ENCODE measurements around the gene CRY2.

The CRY2 gene

GRCh38 chr11:45917286-45917622 lies 70.0 kb downstream of the CRY2 start:
- no peak for DNase-seq (ENCODE audit: low read depth in 4 of 4, low spot score in 1 of 4)

GRCh38 chr11:45917623-45918330 lies 70.5 kb downstream of the CRY2 start, which contains the start of gene PEX16:
PEX16 (minus strand) TSS chr11:45917877; CDS start chr11:45917811, 66 bp downstream.
- peak; percentile 71 to 90 (median 82) for DNase-seq (ENCODE audit: low read depth in 4 of 4, low spot score in 1 of 4)

- peak in 3 of 4 experiments; percentile 30 to 57 (median 48) for DNase-seq (ENCODE audit: low read depth in 4 of 4, low spot score in 1 of 4)
These were observed 71.2 kb downstream of the CRY2 start for GRCh38 chr11:45918331-45918941.

- DNase-seq (ENCODE audit: low read depth in 4 of 4, low spot score in 1 of 4): no peak
These were observed 71.8 kb downstream of the CRY2 start for GRCh38 chr11:45918962-45919675.

GRCh38 chr11:45919806-45920530 lies 72.7 kb downstream of the CRY2 start:
- DNase-seq (ENCODE audit: low read depth in 4 of 4, low spot score in 1 of 4): no peak

GRCh38 chr11:45920531-45921477 lies 73.5 kb downstream of the CRY2 start:
- DNase-seq (ENCODE audit: low read depth in 4 of 4, low spot score in 1 of 4): no peak

GRCh38 chr11:45921561-45922424 lies 74.5 kb downstream of the CRY2 start:
- no peak for DNase-seq (ENCODE audit: low read depth in 4 of 4, low spot score in 1 of 4)

GRCh38 chr11:45922425-45923082 lies 75.3 kb downstream of the CRY2 start, which contains the start of gene LARGE2:
LARGE2 (plus strand) TSS chr11:45922656; CDS start chr11:45922883, 227 bp downstream.
- no peak for DNase-seq (ENCODE audit: low read depth in 4 of 4, low spot score in 1 of 4)

- no peak for DNase-seq (ENCODE audit: low read depth in 4 of 4, low spot score in 1 of 4)
These were observed 77.0 kb downstream of the CRY2 start for GRCh38 chr11:45924036-45924915.

GRCh38 chr11:45924927-45925326 lies 77.7 kb downstream of the CRY2 start:
- no peak for DNase-seq (ENCODE audit: low read depth in 4 of 4, low spot score in 1 of 4)

GRCh38 chr11:45925550-45925949 lies 78.3 kb downstream of the CRY2 start:
- DNase-seq (ENCODE audit: low read depth in 4 of 4, low spot score in 1 of 4): no peak

- no peak for DNase-seq (ENCODE audit: low read depth in 4 of 4, low spot score in 1 of 4)
These were observed 78.7 kb downstream of the CRY2 start for GRCh38 chr11:45926001-45926401.

GRCh38 chr11:45926536-45927331 lies 79.5 kb downstream of the CRY2 start:
- DNase-seq (ENCODE audit: low read depth in 4 of 4, low spot score in 1 of 4): no peak

GRCh38 chr11:45927332-45927683 lies 80.0 kb downstream of the CRY2 start:
- no peak for DNase-seq (ENCODE audit: low read depth in 4 of 4, low spot score in 1 of 4)

GRCh38 chr11:45927684-45928413 lies 80.6 kb downstream of the CRY2 start:
- DNase-seq (ENCODE audit: low read depth in 4 of 4, low spot score in 1 of 4): no peak

- DNase-seq (ENCODE audit: low read depth in 4 of 4, low spot score in 1 of 4): no peak
These were observed 81.4 kb downstream of the CRY2 start for GRCh38 chr11:45928535-45929215.
